Neural progenitor cell (in vitro differentiated cells): ENCODE measurements around the gene CTSW.

Experiments used
- CTCF ChIP-seq: fragments of 200-600 bp; sonication (generic); IDR thresholded peaks from 2 replicates; pipeline ENCODE4 v1.5.1; 2017; ENCODE audit warnings: antibody characterized with exemption, mild to moderate bottlenecking
- EZH2 ChIP-seq: fragments of 200-600 bp; sonication (generic); IDR thresholded peaks from 2 replicates; pipeline ENCODE4 v1.6.1; 2017; ENCODE audit warnings: antibody characterized with exemption, mild to moderate bottlenecking, moderate library complexity
- EZH2phosphoT487 ChIP-seq: fragments of 200-600 bp; sonication (generic); IDR thresholded peaks from 2 replicates; pipeline ENCODE4 v1.6.1; 2017; ENCODE audit warnings: antibody characterized with exemption

GRCh38 chr11:65853246-65853979 is 26.2 kb upstream of the CTSW start:
- TF ChIP-seq CTCF: peak; percentile 20
- no peak for TF ChIP-seq EZH2phosphoT487
- TF ChIP-seq EZH2: no peak
